ENCODE data around the gene HTRA3.

The HTRA3 gene

DNA sequence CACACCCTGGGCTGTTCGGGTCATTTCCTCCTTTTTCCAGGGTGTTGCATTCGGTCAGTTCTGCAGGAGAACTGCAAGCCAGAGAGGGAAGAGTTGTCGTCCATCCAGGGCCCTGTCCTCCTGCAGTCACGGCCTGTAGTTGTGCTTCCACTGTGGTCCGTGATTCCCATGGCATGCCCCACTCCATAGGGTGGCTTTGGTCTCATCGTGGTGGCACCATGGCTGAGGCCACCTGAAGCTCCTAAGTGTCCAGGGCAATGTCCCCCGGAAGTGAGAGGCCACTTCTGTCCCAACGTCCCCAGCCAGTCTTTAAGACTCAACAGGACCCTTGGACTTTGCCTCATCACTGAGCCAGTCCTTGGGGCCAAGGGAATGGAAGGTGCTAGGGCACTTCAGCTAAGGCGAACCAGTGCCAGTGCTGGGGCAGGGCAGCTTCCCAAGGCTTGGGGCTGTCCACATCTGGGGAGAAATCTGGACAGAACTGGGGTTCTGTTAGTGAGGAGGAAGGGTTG is 83.7 kb downstream of the HTRA3 start:
- Mint-ChIP-seq H3K27me3 (peaks cover 11% of the 10 kb centered on the region), H3K36me3 (ENCODE audit: insufficient read depth) (peaks cover 1% of the 10 kb centered on the region), H3K4me1 (no peaks in the 10 kb centered on the region), H3K4me3 (no peak overlapping the region), H3K27ac (ENCODE audit: low read depth) (peak overlapping the region; percentile 49), H3K9me3 (no peaks in the 10 kb centered on the region)
- DNase-seq (ENCODE audit: low spot score in 2 of 2): no peak
- ATAC-seq (replicated peaks; ENCODE audit: extremely low read depth, poor library complexity, severe bottlenecking): no peak

DNA sequence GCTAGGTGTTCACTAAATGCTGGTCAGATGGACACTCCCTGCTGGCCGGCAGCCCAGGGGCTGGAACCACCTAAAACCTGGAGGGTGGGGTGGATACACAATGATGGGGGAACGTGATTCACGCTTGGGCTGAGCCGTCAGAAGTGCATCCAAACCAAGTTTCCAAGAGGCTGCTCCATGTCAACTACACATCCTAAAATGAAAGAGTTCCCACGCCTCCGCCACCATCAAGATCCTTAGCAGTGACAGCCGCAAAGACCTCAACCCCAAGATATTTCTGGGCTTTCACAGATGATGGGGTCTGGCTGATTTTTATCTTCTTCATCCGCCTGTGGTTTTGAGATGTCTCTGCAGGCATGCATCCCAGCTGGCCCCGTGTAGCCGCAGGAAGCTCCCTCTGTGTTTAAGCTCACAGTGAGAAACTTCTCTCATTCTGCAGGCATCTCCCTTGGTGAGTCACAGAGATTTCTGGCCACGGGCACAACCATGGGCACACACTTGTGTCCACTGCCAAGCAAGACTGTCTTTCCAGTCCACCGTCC is 84.4 kb downstream of the HTRA3 start:
- DNase-seq (ENCODE audit: low spot score in 2 of 2) (no peak), ATAC-seq (replicated peaks; ENCODE audit: extremely low read depth, poor library complexity, severe bottlenecking) (no peak)
- H3K27me3 Mint-ChIP-seq: peaks cover 11% of the 10 kb centered on the region
- H3K36me3 Mint-ChIP-seq (ENCODE audit: insufficient read depth): peaks cover 1% of the 10 kb centered on the region
- no peaks in the 10 kb centered on the region for H3K9me3 Mint-ChIP-seq
- H3K4me3 Mint-ChIP-seq: no peak overlapping the region
- H3K27ac Mint-ChIP-seq (ENCODE audit: low read depth): no peak overlapping the region
- H3K4me1 Mint-ChIP-seq: no peaks in the 10 kb centered on the region

- Mint-ChIP-seq H3K4me3 (no peak overlapping the region), H3K27me3 (peaks cover 5% of the 10 kb centered on the region)
Measured at GRCh38 chr4:8355306-8355705, 85.8 kb downstream of the HTRA3 start.

DNA sequence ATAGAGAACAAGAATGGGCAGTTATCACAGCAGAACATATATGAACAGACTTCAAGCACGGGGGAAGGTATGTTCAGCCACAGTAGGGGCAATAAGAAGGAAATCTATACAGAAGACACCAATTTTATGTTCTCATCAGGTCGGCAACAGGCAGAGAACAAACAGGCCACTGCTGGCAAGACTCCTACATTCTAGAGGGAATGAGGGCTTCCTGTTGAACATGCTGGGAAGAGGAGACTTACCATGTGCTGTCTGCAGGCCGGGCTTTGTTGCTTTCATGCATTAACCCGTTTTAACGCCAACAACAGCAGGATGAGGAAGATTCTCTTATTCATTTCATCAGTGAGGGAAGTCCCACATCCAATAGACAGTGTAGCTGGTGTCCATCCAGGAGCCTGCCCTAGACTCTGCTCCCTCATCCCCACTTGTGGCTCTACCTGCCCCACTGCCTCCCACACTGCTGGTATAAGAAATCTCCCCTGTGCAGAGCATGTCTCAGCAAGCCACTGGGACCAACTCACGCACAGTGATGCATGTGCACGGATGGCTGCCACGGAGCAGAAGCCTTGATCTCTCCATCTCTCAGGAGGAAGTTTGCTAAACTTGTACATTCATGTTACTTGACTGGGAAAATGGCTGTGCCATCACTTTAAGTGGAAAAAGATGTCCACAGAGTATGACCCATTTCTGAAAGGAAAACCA is 86.5 kb downstream of the HTRA3 start:
- peaks cover 1% of the 10 kb centered on the region for H3K36me3 Mint-ChIP-seq (ENCODE audit: insufficient read depth)
- ATAC-seq (replicated peaks; ENCODE audit: extremely low read depth, poor library complexity, severe bottlenecking): no peak
- DNase-seq (ENCODE audit: low spot score in 2 of 2): no peak

More at GRCh38 chr4:8355306-8355705, 85.8 kb downstream of the HTRA3 start:
- Mint-ChIP-seq H3K36me3 (ENCODE audit: insufficient read depth) (peaks cover 1% of the 10 kb centered on the region), H3K9me3 (no peaks in the 10 kb centered on the region), H3K4me1 (no peaks in the 10 kb centered on the region), H3K27ac (ENCODE audit: low read depth) (no peak overlapping the region)
- ATAC-seq (replicated peaks; ENCODE audit: extremely low read depth, poor library complexity, severe bottlenecking) (no peak), DNase-seq (ENCODE audit: low spot score in 2 of 2) (no peak)

More for the DNA sequence above, 86.5 kb downstream of the HTRA3 start:
- H3K4me3 Mint-ChIP-seq: no peak overlapping the region
- H3K27ac Mint-ChIP-seq (ENCODE audit: low read depth): no peak overlapping the region
- no peaks in the 10 kb centered on the region for H3K4me1 Mint-ChIP-seq
- no peaks in the 10 kb centered on the region for H3K9me3 Mint-ChIP-seq
- no peaks in the 10 kb centered on the region for H3K27me3 Mint-ChIP-seq

All from central memory CD8-positive, alpha-beta T cell (primary cell).